K562 (cell line): Measurements from ENCODE around the gene THAP4. TPM values are rescaled to one million over a fixed set of nuclear protein-coding genes. Genes with fewer than 3 reads are reported as not detected.
A peak's percentile ranks its signal among the peaks of the same experiment; 100 is the strongest.

Source experiments
- CREB1 ChIP-seq, 2 experiments: sonication (generic) in 1 of 2; formaldehyde crosslinking in 1 of 2; IDR thresholded peaks; 2 replicates each; pipeline versions ENCODE4 v1.6.1 to v1.8.0; 2012 to 2022; ENCODE audit warnings: inconsistent platforms in 1 of 2, mild to moderate bottlenecking in 1 of 2, missing genetic modification reagents in 1 of 2, moderate library complexity in 1 of 2
- CXXC5 ChIP-seq: fragments of 250-450 bp; sonication (Bioruptor Pico); IDR thresholded peaks from 2 replicates; pipeline ENCODE4 v1.8.0; 2022; ENCODE audit warnings: inconsistent platforms, mild to moderate bottlenecking, moderate library complexity
- DPF2 ChIP-seq: fragments of 450-650 bp; IDR thresholded peaks from 2 replicates; pipeline ENCODE4 v1.6.1; 2016
- EGR1 ChIP-seq: fragments of 450-650 bp; conservative IDR thresholded peaks from 2 replicates; pipeline ENCODE4 v1.6.1; 2017; ENCODE audit warnings: mild to moderate bottlenecking
- ERF ChIP-seq: fragments of 450-650 bp; formaldehyde crosslinking; IDR thresholded peaks from 2 replicates; pipeline ENCODE4 v1.4.0; 2020; ENCODE audit warnings: mild to moderate bottlenecking, mixed read lengths
- HCFC1 ChIP-seq: IDR thresholded peaks from 2 replicates; pipeline ENCODE4 v1.6.1; 2012; ENCODE audit warnings: low read depth, low read length, improper control_type of control experiment
- KLF13 ChIP-seq: fragments of 450-650 bp; IDR thresholded peaks from 2 replicates; pipeline ENCODE4 v1.6.1; 2016; ENCODE audit warnings: missing genetic modification characterization, low read depth, mild to moderate bottlenecking, missing compliant biosample characterization, moderate library complexity, borderline replicate concordance
- L3MBTL2 ChIP-seq: fragments of 450-650 bp; IDR thresholded peaks from 2 replicates; pipeline ENCODE4 v1.6.1; 2016; ENCODE audit warnings: mild to moderate bottlenecking, moderate library complexity
- MAX ChIP-seq: sonication (generic); formaldehyde crosslinking; IDR thresholded peaks from 2 replicates; pipeline ENCODE4 v1.9.0; 2022; ENCODE audit warnings: mild to moderate bottlenecking, missing genetic modification reagents
- MECOM ChIP-seq: fragments of 250-450 bp; sonication (Bioruptor Pico); IDR thresholded peaks from 2 replicates; pipeline ENCODE4 v1.8.0; 2022; ENCODE audit warnings: inconsistent platforms
- NR2C1 ChIP-seq, 2 experiments: fragments of 450-650 bp; IDR thresholded peaks; 2 replicates each; pipeline ENCODE4 v1.6.1; 2017; ENCODE audit warnings: mild to moderate bottlenecking in 2 of 2, antibody characterized with exemption in 1 of 2, inconsistent platforms in 1 of 2, missing compliant biosample characterization in 1 of 2, missing genetic modification characterization in 1 of 2
- NRF1 ChIP-seq, 2 experiments: fragments of 450-650 bp; IDR thresholded peaks in 1 of 2; conservative IDR thresholded peaks in 1 of 2; 2 replicates each; pipeline ENCODE4 v1.6.1; 2014; ENCODE audit warnings: mild to moderate bottlenecking in 2 of 2
- PCBP1 ChIP-seq: fragments of 200-400 bp; formaldehyde crosslinking; IDR thresholded peaks from 2 replicates; pipeline ENCODE4 v1.6.1; 2018; ENCODE audit warnings: mild to moderate bottlenecking, low read depth, low read length; ENCODE audit not compliant: poor library complexity, severe bottlenecking
- POLR2A ChIP-seq: fragments of 450-650 bp; conservative IDR thresholded peaks from 2 replicates; pipeline ENCODE4 v1.6.1; 2016
- PPARD ChIP-seq: fragments of 250-450 bp; sonication (Bioruptor Pico); IDR thresholded peaks from 2 replicates; pipeline ENCODE4 v1.8.0; 2022; ENCODE audit warnings: inconsistent platforms, mild to moderate bottlenecking, moderate library complexity
- RBFOX2 ChIP-seq: fragments of 200-400 bp; formaldehyde crosslinking; IDR thresholded peaks from 2 replicates; pipeline ENCODE4 v1.6.1; 2017; ENCODE audit warnings: low read depth, mild to moderate bottlenecking, low read length, moderate library complexity
- SIN3B ChIP-seq: fragments of 450-650 bp; IDR thresholded peaks from 2 replicates; pipeline ENCODE4 v1.6.1; 2017; ENCODE audit warnings: low read depth, mild to moderate bottlenecking, moderate library complexity
- SMARCC2 ChIP-seq: fragments of 450-650 bp; IDR thresholded peaks from 2 replicates; pipeline ENCODE4 v1.6.1; 2017; ENCODE audit warnings: antibody characterized with exemption, moderate library complexity, mild to moderate bottlenecking, low read depth
- TAF1 ChIP-seq: IDR thresholded peaks from 2 replicates; pipeline ENCODE4 v1.6.1; 2011; ENCODE audit warnings: mild to moderate bottlenecking, low read length, moderate library complexity; ENCODE audit not compliant: insufficient read depth, control insufficient read depth, severe bottlenecking; ENCODE audit errors: extremely low read depth
- TARDBP ChIP-seq: fragments of 450-650 bp; IDR thresholded peaks from 2 replicates; pipeline ENCODE4 v1.6.1; 2016
- TBP ChIP-seq: optimal IDR thresholded peaks from 2 replicates; pipeline ENCODE3; 2011; ENCODE audit warnings: low read depth, low read length, improper control_type of control experiment
- XRCC5 ChIP-seq: fragments of 200-400 bp; formaldehyde crosslinking; IDR thresholded peaks from 2 replicates; pipeline ENCODE4 v1.6.1; 2017; ENCODE audit warnings: low read depth, mild to moderate bottlenecking, low read length
- ZFX ChIP-seq: sonication (generic); formaldehyde crosslinking; IDR thresholded peaks from 2 replicates; pipeline ENCODE4 v1.8.0; 2022; ENCODE audit warnings: mild to moderate bottlenecking, missing genetic modification reagents, moderate library complexity
- polyA plus RNA-seq, 8 experiments: library from polyadenylated mRNA; depleted of rRNA in 4 of 8; stranded (reverse) in 5 of 8; unstranded in 3 of 8; fragments of >200 nt; fragmentation: Nextera tagmentation in 2 of 8; fragmentation: Illumina TruSeq in 1 of 8; extraction: Ambion mirVana in 2 of 8; extraction: Trizol in 1 of 8; gene quantifications; 2 replicates each; pipeline versions ENCODE4 v1.2.1 to v1.2.3, GENCODE V29; 2011 to 2014; ENCODE audit warnings: inconsistent platforms in 1 of 8, missing spikeins in 1 of 8
- total RNA-seq, 7 experiments: library from RNA; depleted of rRNA in 6 of 7; stranded (reverse); fragments of >200 nt in 6 of 7; fragmentation: Illumina TruSeq in 2 of 7; extraction: Trizol in 2 of 7; gene quantifications; 2 replicates each; pipeline versions ENCODE4 v1.2.1 to v1.2.3, GENCODE V29; 2011 to 2021; ENCODE audit warnings: low replicate concordance in 1 of 7

The THAP4 gene
- total and polyA plus RNA-seq, 9 of the 15 experiments (the other 6 are each of a cell fraction or from before 2014, with no cell fraction given) = 8.6 to 60.9 (median 43.9) TPM

GRCh38 chr2:241540771-241541561, 96.0 kb downstream of the THAP4 start (continued):
- TF ChIP-seq TBP (peak; percentile 57), EGR1 (0 out of 2 replicates have a peak, but pooled peaks have one; percentile 3), TARDBP (no peak), RBFOX2 (peak; percentile 74), ERF (CRISPR knock-in tag) (0 out of 2 replicates have a peak, but pooled peaks have one; percentile 39), TAF1 (peak; percentile 48), PPARD (CRISPR knock-in tag) (no peak), HCFC1 (peak; percentile 22; the same call in 1 of the 2 replicates), XRCC5 (no peak), CREB1 (IDR thresholded peaks at IDR 0.05) (peak; percentile 69; the same call in 1 of the 2 replicates), CREB1 (CRISPR knock-in tag; IDR thresholded peaks at IDR 0.05) (peak; percentile 67; the same call in 1 of the 2 replicates), CXXC5 (CRISPR knock-in tag) (peak; percentile 51), SMARCC2 (peak; percentile 25; the same call in 1 of the 2 replicates), KLF13 (tag) (0 out of 2 replicates have a peak, but pooled peaks have one; percentile 37), ZFX (CRISPR knock-in tag) (peak; percentile 90), POLR2A (peak; percentile 55; the same call in 1 of the 2 replicates), NRF1 (conservative IDR thresholded peaks at IDR 0.05 in 1 of 2, IDR thresholded peaks at IDR 0.05 in 1 of 2) (peak; percentile 33 to 45; a peak in 3 of 4 replicates), MECOM (CRISPR knock-in tag) (no peak), SIN3B (peak; percentile 58; the same call in 1 of the 2 replicates), MAX (CRISPR knock-in tag) (peak; percentile 80), DPF2 (no peak), PCBP1 (peak; percentile 53), L3MBTL2 (peak; percentile 98), NR2C1 (IDR thresholded peaks at IDR 0.05) (no peak), NR2C1 (tag; IDR thresholded peaks at IDR 0.05) (no peak)
